T47D (cell line): ENCODE data around the gene GTPBP1.
A peak's percentile ranks its signal among the peaks of the same experiment; 100 is the strongest.

Experiments used
- DNase-seq, 2 experiments: peaks; one replicate each; pipeline versions ENCODE4 v3.0.0 to v3.0.0-alpha.2; 2011 to 2012; ENCODE audit warnings: low read depth in 1 of 2, low spot score in 1 of 2
- JUND ChIP-seq: IDR thresholded peaks from 2 replicates; pipeline ENCODE4 v1.6.1; 2012; ENCODE audit warnings: low read depth
- in situ Hi-C: cut with HindIII; loops from 2 replicates; pipeline ENCODE4 v1.10.0; 2016; ENCODE audit warnings: low sequenced_read_pairs, low pct_unique_long_range_greater_than_20kb

Gene GTPBP1

GRCh38 chr22:38724176-38724575 is 18.4 kb downstream of the GTPBP1 start:
- no peak for DNase-seq
- no peak for TF ChIP-seq JUND
- in situ Hi-C loops, result no loop called here

DNA sequence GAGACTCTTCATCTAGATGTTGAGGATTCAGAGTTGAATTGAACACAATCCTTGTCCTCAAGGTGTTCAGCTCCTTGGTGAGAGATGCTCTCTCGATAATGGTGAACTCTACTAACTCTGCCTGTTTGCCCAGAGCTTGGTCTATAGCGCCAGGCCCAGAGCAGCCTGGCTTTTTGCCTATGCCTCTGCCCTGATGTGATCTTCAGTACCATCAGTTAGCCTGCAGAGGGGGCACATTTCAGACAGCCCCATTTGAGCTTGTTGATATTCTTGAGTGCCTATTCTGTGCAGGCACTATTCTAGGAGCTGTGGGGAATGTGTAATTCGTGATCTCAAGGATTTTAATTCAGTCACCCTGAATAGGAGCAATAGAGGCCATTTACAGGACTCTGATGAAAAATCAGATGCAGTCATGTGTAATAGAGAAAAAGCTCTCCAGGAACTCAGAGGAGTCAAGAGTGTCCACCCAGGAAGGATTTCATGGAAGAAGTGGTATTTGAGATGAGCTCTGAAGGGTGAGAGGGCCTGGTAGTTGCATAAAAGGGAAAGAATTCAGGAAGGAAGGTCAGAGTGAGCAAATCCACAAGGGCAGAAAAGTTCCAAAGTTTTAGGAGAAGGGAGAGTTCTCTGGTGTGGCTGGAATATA is 19.3 kb downstream of the GTPBP1 start:
- in situ Hi-C loops, result no loop called here
- peak in 1 of 2 experiments; percentile 53 for DNase-seq
- TF ChIP-seq JUND, result no peak

DNA sequence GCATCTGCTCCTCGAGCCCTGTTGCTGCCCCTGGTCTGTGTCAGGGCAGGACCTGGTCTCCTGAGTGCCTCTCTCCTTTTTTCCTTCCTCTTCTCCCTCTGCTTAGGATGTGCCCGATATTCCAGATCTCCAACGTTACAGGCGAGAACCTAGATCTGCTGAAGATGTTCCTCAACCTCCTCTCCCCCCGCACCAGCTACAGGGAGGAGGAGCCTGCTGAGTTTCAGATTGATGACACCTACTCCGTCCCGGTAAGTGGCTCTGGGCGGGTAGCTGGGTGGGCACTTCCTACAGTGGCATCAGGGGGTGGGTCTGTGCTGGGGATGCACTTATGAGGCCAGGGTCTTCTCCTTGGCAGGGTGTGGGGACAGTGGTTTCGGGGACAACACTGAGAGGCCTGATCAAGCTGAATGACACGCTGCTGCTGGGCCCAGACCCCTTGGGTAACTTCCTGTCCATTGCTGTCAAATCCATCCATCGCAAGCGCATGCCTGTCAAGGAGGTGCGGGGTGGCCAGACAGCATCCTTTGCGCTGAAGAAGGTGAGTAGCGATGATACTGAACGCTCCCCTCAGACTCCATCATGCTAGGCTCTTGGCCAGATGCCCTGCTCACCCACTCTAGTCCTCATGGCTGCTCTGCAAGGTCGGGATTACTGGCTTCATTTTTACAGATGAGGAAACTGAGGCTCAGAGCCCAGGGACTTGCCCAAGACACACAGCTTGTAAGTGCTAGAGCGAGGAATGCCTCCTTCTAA is 20.3 kb downstream of the GTPBP1 start:
- no peak for TF ChIP-seq JUND
- in situ Hi-C loops, result no loop called here
- no peak for DNase-seq

DNA sequence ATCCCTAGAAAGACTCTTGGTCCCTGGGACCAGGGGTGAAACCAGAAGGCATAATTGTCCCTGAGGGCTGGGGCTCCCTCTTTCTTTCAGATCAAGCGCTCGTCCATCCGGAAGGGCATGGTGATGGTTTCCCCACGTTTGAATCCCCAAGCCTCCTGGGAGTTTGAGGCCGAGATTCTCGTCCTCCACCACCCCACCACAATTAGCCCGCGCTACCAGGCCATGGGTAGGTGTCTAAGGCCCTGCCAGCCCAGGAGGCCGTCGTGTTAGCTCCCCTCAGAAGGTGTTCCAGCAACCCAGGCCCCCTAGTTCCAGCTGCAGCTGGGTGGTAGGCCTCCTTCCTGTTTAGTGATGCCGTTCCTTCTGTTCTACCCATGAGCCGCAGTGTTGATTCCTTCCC is 21.4 kb downstream of the GTPBP1 start:
- no peak for DNase-seq
- TF ChIP-seq JUND, result no peak
- in situ Hi-C loops, result no loop called here

DNA sequence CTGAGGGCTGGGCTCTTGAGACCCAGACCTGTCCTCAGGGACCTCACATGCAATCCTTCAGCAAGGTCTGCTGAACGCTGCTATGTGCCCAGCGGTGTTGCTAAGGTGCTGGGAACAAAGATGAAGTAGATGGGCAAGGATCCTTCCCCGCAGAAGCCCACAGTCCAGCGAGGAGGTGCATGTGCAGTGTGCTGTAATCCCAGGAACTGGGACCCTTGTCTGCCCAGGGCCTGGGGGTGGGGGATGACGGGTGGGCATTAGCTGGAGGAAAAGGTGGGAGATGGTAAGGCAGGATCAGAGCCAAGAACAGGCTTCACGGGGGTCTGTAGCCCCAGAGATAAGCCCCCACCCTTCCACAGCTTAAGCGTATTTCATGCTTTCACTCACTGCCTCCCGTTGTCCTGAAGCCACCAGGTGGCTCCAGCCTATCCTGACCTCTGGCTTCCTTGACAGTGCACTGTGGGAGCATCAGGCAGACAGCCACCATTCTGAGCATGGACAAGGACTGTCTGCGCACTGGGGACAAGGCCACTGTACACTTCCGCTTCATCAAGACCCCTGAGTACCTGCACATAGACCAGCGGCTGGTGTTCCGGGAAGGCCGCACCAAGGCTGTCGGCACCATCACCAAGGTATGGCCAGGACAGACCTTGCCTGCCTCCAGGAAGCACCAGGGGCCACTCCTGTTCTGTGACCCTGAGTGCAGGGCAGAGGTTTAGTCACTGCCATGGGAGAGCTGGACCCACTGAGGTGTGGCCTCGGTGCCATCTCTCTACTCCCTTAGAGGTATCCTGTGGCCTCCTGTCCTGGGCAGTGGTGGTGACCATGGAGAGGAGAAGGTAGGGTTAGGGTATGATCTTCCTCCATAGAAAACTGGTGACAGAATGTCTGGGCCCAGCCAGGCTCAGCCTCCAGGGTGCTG is 22.0 kb downstream of the GTPBP1 start:
- in situ Hi-C loops, result no loop called here
- DNase-seq, result no peak
- TF ChIP-seq JUND, result no peak

- no peak for TF ChIP-seq JUND
- no peak for DNase-seq
- in situ Hi-C loops, result no loop called here
Observed at GRCh38 chr22:38728871-38729796, 23.4 kb downstream of the GTPBP1 start.

DNA sequence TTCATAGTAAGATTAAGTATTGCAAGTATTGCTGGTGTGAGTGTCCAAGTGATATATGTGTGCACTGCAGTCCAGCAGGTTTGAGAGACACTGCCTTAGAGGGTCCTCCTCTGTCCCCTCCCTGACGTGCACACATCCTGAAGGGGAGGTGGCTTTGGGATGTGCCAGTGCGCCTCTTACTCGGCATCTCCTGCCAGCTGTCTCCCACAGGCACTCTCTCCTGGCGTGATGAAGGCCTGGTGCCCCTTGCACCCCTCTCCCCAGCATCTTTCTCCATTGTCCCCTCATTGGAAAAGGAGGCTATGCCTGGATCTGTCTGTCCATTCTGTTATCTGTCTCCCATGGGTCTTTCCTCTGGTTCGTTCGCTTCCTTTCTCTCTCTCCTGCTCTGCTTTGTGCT is 24.2 kb downstream of the GTPBP1 start:
- no peak for TF ChIP-seq JUND
- in situ Hi-C loops, result no loop called here
- no peak for DNase-seq

DNA sequence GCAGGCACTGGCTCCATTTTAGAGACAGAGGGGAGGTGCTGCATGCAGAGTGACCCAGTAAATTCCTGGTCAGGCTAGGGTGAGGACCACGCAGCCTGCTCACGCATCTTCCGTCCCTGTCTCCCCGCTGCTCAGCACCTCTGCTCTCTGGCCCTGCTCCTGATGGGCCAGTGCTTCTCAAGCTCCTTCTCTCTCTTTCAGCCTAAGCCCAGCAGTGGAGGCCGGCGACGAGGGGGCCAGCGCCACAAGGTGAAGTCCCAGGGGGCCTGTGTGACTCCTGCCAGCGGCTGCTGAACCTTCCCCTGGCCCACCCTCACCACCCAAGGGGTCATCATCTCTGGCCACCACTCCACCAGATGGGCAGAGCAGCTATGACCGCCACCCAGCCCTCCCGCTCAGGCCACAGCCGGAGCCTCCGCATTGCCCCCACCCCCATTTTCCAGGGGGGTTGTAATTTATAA is 24.7 kb downstream of the GTPBP1 start:
- no peak for DNase-seq
- no peak for TF ChIP-seq JUND
- in situ Hi-C loops, result no loop called here

- DNase-seq, result no peak
- in situ Hi-C loops, result no loop called here
- TF ChIP-seq JUND, result no peak
Observed at GRCh38 chr22:38731703-38732161, 26.0 kb downstream of the GTPBP1 start.

GRCh38 chr22:38732251-38732815 is 26.6 kb downstream of the GTPBP1 start:
- no peak for DNase-seq
- in situ Hi-C loops, result no loop called here
- no peak for TF ChIP-seq JUND

DNA sequence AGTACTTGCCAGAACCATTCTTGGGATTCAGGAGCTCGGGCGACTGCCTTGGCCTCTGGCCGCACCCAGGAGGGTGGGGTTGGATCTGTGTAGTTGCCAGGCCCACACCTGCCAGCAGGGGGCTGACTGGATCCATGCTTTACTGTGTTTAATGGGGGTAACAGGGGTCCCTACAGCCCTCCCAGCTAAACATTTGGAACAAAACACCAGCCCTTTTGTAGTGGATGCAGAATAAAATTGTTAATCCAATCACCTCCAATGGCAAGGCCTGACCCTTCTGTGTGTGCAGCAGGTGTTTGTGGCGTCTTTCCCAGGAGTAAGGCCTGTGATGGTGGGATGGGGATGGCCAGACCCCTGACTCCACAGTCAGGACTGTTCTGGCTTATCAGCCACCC is 27.6 kb downstream of the GTPBP1 start:
- TF ChIP-seq JUND, result no peak
- DNase-seq, result peak; percentile 28 to 40
- in situ Hi-C loops, result no loop called here
